ENCODE data around the gene ART1. TPM values are rescaled to one million over a fixed set of nuclear protein-coding genes. Genes with fewer than 3 reads are reported as not detected.

Gene ART1
- total and polyA plus RNA-seq, 4 donors, result not detected

GRCh38 chr11:3664032-3664630 lies 19.2 kb downstream of the ART1 start:
- no peak overlapping the region for H3K27ac ChIP-seq (ENCODE audit: low read depth in 1 of 2, low read length in 2 of 2)
- no peaks in the 10 kb centered on the region for H3K4me1 ChIP-seq (ENCODE audit: control insufficient read depth in 4 of 4, insufficient read depth in 4 of 4, low read length in 3 of 4)
- TF ChIP-seq ZBTB33 (IDR thresholded peaks at IDR 0.05) (no peak), GABPA (IDR thresholded peaks at IDR 0.05 in 1 of 2, conservative IDR thresholded peaks at IDR 0.05 in 1 of 2) (no peak), RXRA (IDR thresholded peaks at IDR 0.05) (no peak), JUND (IDR thresholded peaks at IDR 0.05) (no peak), NR2F2 (IDR thresholded peaks at IDR 0.05) (no peak), FOXA1 (IDR thresholded peaks at IDR 0.05) (no peak), REST (IDR thresholded peaks at IDR 0.05) (no peak), MAX (IDR thresholded peaks at IDR 0.05) (no peak), ATF3 (IDR thresholded peaks at IDR 0.05) (no peak)
- TF ChIP-seq, protein P1, sequence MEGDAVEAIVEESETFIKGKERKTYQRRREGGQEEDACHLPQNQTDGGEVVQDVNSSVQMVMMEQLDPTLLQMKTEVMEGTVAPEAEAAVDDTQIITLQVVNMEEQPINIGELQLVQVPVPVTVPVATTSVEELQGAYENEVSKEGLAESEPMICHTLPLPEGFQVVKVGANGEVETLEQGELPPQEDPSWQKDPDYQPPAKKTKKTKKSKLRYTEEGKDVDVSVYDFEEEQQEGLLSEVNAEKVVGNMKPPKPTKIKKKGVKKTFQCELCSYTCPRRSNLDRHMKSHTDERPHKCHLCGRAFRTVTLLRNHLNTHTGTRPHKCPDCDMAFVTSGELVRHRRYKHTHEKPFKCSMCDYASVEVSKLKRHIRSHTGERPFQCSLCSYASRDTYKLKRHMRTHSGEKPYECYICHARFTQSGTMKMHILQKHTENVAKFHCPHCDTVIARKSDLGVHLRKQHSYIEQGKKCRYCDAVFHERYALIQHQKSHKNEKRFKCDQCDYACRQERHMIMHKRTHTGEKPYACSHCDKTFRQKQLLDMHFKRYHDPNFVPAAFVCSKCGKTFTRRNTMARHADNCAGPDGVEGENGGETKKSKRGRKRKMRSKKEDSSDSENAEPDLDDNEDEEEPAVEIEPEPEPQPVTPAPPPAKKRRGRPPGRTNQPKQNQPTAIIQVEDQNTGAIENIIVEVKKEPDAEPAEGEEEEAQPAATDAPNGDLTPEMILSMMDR (IDR thresholded peaks at IDR 0.05; ENCODE audit: low read depth, low read length, missing input control), result no peak
- peaks cover 0 to 35% (median 12%) of the 10 kb centered on the region in 4 donors for H3K36me3 ChIP-seq (ENCODE audit: control insufficient read depth in 4 of 4, insufficient read depth in 3 of 4, low read depth in 1 of 4, low read length in 3 of 4)
- H3K9me3 ChIP-seq (ENCODE audit: control insufficient read depth in 4 of 4, low read length in 3 of 4), result no peaks in the 10 kb centered on the region
- 91% methylated on average over 10 of the region's 10 CpGs for WGBS
- no peak overlapping the region for H3K4me3 ChIP-seq (ENCODE audit: low read depth in 1 of 3, low read length in 3 of 3)
- no peak overlapping the region for H3K9ac ChIP-seq (ENCODE audit: low read depth in 1 of 2, low read length in 2 of 2)
- H3K27me3 ChIP-seq (ENCODE audit: control insufficient read depth in 4 of 4, insufficient read depth in 4 of 4, low read length in 3 of 4), result no peaks in the 10 kb centered on the region
- no peak for DNase-seq (ENCODE audit: low spot score)

GRCh38 chr11:3665336-3666022 lies 20.6 kb downstream of the ART1 start:
- Histone ChIP-seq H3K4me1 (ENCODE audit: control insufficient read depth in 4 of 4, insufficient read depth in 4 of 4, low read length in 3 of 4) (no peaks in the 10 kb centered on the region), H3K4me3 (ENCODE audit: low read depth in 1 of 3, low read length in 3 of 3) (no peak overlapping the region), H3K36me3 (ENCODE audit: control insufficient read depth in 4 of 4, insufficient read depth in 3 of 4, low read depth in 1 of 4, low read length in 3 of 4) (peaks cover 5 to 43% (median 16%) of the 10 kb centered on the region in 4 donors), H3K27me3 (ENCODE audit: control insufficient read depth in 4 of 4, insufficient read depth in 4 of 4, low read length in 3 of 4) (no peaks in the 10 kb centered on the region), H3K27ac (ENCODE audit: low read depth in 1 of 2, low read length in 2 of 2) (no peak overlapping the region), H3K9ac (ENCODE audit: low read depth in 1 of 2, low read length in 2 of 2) (no peak overlapping the region), H3K9me3 (ENCODE audit: control insufficient read depth in 4 of 4, low read length in 3 of 4) (no peaks in the 10 kb centered on the region)
- WGBS, result 84% methylated on average over 6 of the region's 6 CpGs
- no peak for DNase-seq (ENCODE audit: low spot score)
- TF ChIP-seq FOXA2 (IDR thresholded peaks at IDR 0.05) (no peak), HNF4A (conservative IDR thresholded peaks at IDR 0.05) (no peak), ATF3 (IDR thresholded peaks at IDR 0.05) (no peak), JUND (IDR thresholded peaks at IDR 0.05) (no peak), MAX (IDR thresholded peaks at IDR 0.05) (no peak), FOXA1 (IDR thresholded peaks at IDR 0.05) (no peak), TAF1 (conservative IDR thresholded peaks at IDR 0.05) (no peak), GABPA (IDR thresholded peaks at IDR 0.05 in 1 of 2, conservative IDR thresholded peaks at IDR 0.05 in 1 of 2) (no peak), RXRA (IDR thresholded peaks at IDR 0.05) (no peak), EGR1 (IDR thresholded peaks at IDR 0.05; ENCODE audit: low read depth in 2 of 2) (no peak), ZBTB33 (IDR thresholded peaks at IDR 0.05) (no peak), REST (IDR thresholded peaks at IDR 0.05) (no peak)
